Measurements from ENCODE around the gene XIAP. TPM values are rescaled to one million over a fixed set of nuclear protein-coding genes. Genes with fewer than 3 reads are reported as not detected.

The XIAP gene
- total RNA-seq, 1 experiment from 2014 or later, result 16.1 TPM

DNA sequence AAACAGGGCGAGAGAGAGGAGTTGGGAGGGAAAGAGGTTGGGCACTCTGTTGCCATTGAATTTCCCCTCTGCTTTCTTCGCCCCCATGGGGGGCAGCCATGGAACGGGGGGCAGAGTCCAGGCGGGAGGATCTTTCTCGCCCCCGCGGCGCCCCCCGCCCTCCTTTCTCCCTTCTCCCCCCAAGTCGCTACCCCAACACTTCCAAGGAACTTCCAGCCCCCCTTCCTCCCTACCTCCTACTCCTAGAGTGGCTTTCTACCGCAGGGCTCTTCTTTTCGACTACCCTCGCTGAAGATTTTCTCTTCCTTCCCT, 101.1 kb downstream of the XIAP start:
- DNase-seq (ENCODE audit: low read depth), result no peak

- DNase-seq (ENCODE audit: low read depth), result peak; percentile 83
These were observed 101.6 kb downstream of the XIAP start, which contains the start of gene STAG2 for GRCh38 chrX:123961268-123962005. Gene STAG2, plus strand, starts transcription at chrX:123961706. Its CDS starts 60,922 bp downstream, at chrX:124022628.

- DNase-seq (ENCODE audit: low read depth), result no peak
These were observed 102.2 kb downstream of the XIAP start for GRCh38 chrX:123962006-123962467.

DNA sequence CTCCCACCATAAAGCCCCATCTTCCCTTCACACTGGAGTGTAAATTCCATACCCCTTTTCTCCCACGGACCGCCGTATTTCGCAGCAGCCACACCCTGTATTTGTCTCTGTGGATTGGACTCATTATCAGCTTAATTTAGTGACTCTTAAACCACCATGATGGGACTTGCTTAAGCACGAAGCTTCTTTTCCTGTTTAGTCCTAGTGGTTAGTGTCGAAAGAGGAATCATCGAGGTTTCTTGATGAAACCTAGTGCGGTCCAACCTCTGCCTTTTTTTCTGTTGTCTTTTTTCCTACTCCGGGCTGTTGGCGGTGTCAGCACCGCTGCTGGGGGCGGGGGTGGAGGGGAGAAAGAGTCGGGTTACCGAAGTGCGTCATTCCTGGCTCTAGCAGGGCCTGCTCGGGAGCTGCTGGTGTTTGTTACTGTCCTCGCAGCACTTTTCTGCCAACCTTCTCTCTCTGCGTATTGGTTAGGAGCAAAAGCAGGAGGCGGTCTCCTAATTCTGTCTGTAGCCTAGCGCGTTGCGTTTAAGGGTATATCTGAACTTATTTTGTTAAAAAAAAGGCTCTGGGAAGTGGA, 103.0 kb downstream of the XIAP start:
- DNase-seq (ENCODE audit: low read depth), result peak; percentile 92

Other genes starting within 250 kb of the XIAP start
- gene THOC2, start 127.0 kb upstream of the XIAP start, total RNA-seq (2014; rRNA removed; shearing (Covaris generic)), result 33.1 and 57.4 TPM in 2 replicates
- 53.1 and 58.0 TPM in 2 replicates for gene STAG2, start 101.7 kb downstream of the XIAP start, total RNA-seq (2014; rRNA removed; shearing (Covaris generic))